ENCODE data around the gene TMEM240.

DNA sequence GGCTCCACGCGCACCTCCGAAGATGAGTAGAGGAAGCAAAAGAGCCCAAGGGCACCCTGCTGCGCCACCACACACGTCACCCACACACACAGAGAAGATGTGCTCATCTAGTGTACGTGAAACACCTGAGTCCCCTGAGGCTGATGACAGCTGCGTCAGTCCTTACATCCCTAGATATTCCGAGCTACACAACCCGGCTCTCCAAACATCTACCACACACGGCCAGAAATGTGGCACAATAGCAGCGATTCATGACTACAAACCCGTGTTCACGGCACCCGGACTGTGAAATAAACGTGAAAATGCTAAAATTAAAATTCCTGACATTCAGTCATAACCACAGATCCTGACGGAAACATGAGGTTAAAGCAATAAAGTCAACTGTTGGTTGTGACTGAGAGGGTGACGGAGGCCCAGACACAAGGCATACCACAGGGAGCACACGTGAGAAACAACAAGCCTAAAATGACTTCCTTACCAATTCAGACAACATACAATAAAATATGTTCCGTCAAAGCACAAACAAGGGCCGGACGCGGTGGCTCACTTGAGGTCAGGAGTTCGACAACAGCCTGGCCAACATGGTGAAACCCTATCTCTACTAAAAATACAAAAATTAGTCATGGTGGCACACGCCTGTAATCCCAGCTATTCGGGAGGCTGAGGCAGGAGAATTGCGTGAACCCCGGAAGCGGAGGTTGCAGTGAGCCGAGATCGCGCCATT is 26.9 kb upstream of the TMEM240 start:
- TF ChIP-seq EGR1 (IDR thresholded peaks at IDR 0.05; ENCODE audit: borderline replicate concordance, low read depth, low read length), result no peak
- TF ChIP-seq, protein P1, sequence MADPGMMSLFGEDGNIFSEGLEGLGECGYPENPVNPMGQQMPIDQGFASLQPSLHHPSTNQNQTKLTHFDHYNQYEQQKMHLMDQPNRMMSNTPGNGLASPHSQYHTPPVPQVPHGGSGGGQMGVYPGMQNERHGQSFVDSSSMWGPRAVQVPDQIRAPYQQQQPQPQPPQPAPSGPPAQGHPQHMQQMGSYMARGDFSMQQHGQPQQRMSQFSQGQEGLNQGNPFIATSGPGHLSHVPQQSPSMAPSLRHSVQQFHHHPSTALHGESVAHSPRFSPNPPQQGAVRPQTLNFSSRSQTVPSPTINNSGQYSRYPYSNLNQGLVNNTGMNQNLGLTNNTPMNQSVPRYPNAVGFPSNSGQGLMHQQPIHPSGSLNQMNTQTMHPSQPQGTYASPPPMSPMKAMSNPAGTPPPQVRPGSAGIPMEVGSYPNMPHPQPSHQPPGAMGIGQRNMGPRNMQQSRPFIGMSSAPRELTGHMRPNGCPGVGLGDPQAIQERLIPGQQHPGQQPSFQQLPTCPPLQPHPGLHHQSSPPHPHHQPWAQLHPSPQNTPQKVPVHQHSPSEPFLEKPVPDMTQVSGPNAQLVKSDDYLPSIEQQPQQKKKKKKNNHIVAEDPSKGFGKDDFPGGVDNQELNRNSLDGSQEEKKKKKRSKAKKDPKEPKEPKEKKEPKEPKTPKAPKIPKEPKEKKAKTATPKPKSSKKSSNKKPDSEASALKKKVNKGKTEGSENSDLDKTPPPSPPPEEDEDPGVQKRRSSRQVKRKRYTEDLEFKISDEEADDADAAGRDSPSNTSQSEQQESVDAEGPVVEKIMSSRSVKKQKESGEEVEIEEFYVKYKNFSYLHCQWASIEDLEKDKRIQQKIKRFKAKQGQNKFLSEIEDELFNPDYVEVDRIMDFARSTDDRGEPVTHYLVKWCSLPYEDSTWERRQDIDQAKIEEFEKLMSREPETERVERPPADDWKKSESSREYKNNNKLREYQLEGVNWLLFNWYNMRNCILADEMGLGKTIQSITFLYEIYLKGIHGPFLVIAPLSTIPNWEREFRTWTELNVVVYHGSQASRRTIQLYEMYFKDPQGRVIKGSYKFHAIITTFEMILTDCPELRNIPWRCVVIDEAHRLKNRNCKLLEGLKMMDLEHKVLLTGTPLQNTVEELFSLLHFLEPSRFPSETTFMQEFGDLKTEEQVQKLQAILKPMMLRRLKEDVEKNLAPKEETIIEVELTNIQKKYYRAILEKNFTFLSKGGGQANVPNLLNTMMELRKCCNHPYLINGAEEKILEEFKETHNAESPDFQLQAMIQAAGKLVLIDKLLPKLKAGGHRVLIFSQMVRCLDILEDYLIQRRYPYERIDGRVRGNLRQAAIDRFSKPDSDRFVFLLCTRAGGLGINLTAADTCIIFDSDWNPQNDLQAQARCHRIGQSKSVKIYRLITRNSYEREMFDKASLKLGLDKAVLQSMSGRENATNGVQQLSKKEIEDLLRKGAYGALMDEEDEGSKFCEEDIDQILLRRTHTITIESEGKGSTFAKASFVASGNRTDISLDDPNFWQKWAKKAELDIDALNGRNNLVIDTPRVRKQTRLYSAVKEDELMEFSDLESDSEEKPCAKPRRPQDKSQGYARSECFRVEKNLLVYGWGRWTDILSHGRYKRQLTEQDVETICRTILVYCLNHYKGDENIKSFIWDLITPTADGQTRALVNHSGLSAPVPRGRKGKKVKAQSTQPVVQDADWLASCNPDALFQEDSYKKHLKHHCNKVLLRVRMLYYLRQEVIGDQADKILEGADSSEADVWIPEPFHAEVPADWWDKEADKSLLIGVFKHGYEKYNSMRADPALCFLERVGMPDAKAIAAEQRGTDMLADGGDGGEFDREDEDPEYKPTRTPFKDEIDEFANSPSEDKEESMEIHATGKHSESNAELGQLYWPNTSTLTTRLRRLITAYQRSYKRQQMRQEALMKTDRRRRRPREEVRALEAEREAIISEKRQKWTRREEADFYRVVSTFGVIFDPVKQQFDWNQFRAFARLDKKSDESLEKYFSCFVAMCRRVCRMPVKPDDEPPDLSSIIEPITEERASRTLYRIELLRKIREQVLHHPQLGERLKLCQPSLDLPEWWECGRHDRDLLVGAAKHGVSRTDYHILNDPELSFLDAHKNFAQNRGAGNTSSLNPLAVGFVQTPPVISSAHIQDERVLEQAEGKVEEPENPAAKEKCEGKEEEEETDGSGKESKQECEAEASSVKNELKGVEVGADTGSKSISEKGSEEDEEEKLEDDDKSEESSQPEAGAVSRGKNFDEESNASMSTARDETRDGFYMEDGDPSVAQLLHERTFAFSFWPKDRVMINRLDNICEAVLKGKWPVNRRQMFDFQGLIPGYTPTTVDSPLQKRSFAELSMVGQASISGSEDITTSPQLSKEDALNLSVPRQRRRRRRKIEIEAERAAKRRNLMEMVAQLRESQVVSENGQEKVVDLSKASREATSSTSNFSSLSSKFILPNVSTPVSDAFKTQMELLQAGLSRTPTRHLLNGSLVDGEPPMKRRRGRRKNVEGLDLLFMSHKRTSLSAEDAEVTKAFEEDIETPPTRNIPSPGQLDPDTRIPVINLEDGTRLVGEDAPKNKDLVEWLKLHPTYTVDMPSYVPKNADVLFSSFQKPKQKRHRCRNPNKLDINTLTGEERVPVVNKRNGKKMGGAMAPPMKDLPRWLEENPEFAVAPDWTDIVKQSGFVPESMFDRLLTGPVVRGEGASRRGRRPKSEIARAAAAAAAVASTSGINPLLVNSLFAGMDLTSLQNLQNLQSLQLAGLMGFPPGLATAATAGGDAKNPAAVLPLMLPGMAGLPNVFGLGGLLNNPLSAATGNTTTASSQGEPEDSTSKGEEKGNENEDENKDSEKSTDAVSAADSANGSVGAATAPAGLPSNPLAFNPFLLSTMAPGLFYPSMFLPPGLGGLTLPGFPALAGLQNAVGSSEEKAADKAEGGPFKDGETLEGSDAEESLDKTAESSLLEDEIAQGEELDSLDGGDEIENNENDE (IDR thresholded peaks at IDR 0.05; ENCODE audit: insufficient replicate concordance, low read length), result no peak
- TF ChIP-seq, protein P2, sequence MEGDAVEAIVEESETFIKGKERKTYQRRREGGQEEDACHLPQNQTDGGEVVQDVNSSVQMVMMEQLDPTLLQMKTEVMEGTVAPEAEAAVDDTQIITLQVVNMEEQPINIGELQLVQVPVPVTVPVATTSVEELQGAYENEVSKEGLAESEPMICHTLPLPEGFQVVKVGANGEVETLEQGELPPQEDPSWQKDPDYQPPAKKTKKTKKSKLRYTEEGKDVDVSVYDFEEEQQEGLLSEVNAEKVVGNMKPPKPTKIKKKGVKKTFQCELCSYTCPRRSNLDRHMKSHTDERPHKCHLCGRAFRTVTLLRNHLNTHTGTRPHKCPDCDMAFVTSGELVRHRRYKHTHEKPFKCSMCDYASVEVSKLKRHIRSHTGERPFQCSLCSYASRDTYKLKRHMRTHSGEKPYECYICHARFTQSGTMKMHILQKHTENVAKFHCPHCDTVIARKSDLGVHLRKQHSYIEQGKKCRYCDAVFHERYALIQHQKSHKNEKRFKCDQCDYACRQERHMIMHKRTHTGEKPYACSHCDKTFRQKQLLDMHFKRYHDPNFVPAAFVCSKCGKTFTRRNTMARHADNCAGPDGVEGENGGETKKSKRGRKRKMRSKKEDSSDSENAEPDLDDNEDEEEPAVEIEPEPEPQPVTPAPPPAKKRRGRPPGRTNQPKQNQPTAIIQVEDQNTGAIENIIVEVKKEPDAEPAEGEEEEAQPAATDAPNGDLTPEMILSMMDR (IDR thresholded peaks at IDR 0.05; ENCODE audit: control extremely low read depth in 1 of 3, insufficient read depth in 1 of 3, low read depth in 1 of 3, low read length in 3 of 3), result no peak
- TF ChIP-seq POLR2A (IDR thresholded peaks at IDR 0.05; ENCODE audit: control extremely low read depth in 1 of 2, low read depth in 2 of 2, low read length in 2 of 2), result no peak
- no peak for TF ChIP-seq CEBPB (IDR thresholded peaks at IDR 0.05; ENCODE audit: low read depth, low read length)
- no peak for TF ChIP-seq JUND (IDR thresholded peaks at IDR 0.05; ENCODE audit: low read length)
